HG03575 (cell line): ENCODE measurements around the gene GALNT4.

Experiments
- ATAC-seq: cut with Tn5 transposase; IDR thresholded peaks from one replicate; pipeline ENCODE4 v1.9.1; 2021; ENCODE audit not compliant: unreplicated experiment, insufficient number of reproducible peaks, low FRiP score; ENCODE audit errors: extremely low read depth

Gene GALNT4

GRCh38 chr12:89501793-89502192 is 22.8 kb downstream of the GALNT4 start:
- ATAC-seq, result no peak

- ATAC-seq, result no peak
Measured at GRCh38 chr12:89499857-89500256, 24.7 kb downstream of the GALNT4 start.

GRCh38 chr12:89497467-89497866 is 27.1 kb downstream of the GALNT4 start:
- ATAC-seq, result no peak

GRCh38 chr12:89497005-89497404 is 27.6 kb downstream of the GALNT4 start:
- ATAC-seq, result no peak

GRCh38 chr12:89494411-89495231 is 30.0 kb downstream of the GALNT4 start:
- no peak for ATAC-seq

GRCh38 chr12:89493670-89494302 is 30.8 kb downstream of the GALNT4 start:
- ATAC-seq, result no peak

- ATAC-seq, result no peak
Measured at GRCh38 chr12:89492883-89493282, 31.7 kb downstream of the GALNT4 start.

- no peak for ATAC-seq
Measured at GRCh38 chr12:89490922-89491321, 33.7 kb downstream of the GALNT4 start.

- ATAC-seq, result no peak
Measured at GRCh38 chr12:89486264-89486663, 38.3 kb downstream of the GALNT4 start.

- no peak for ATAC-seq
Measured at GRCh38 chr12:89484470-89484869, 40.1 kb downstream of the GALNT4 start.

- no peak for ATAC-seq
Measured at GRCh38 chr12:89481213-89481914, 43.2 kb downstream of the GALNT4 start.

- ATAC-seq, result no peak
Measured at GRCh38 chr12:89479982-89480381, 44.6 kb downstream of the GALNT4 start.

GRCh38 chr12:89477633-89478279 is 46.8 kb downstream of the GALNT4 start:
- no peak for ATAC-seq

- no peak for ATAC-seq
Measured at GRCh38 chr12:89476904-89477595, 47.5 kb downstream of the GALNT4 start.

- ATAC-seq, result no peak
Measured at GRCh38 chr12:89476232-89476631, 48.4 kb downstream of the GALNT4 start.

- no peak for ATAC-seq
Measured at GRCh38 chr12:89475203-89475990, 49.2 kb downstream of the GALNT4 start.

- ATAC-seq, result no peak
Measured at GRCh38 chr12:89474615-89475014, 50.0 kb downstream of the GALNT4 start.
